Measurements from ENCODE around the gene ATG12. TPM values are rescaled to one million over a fixed set of nuclear protein-coding genes. Genes with fewer than 3 reads are reported as not detected.

ATG12 gene
- polyA plus RNA-seq, 1 donor from 2014 or later: 141 TPM

- no peaks in the 10 kb centered on the region for H3K9me3 ChIP-seq (ENCODE audit: low read length)
- peak overlapping the region; percentile 84 for H3K4me3 ChIP-seq (ENCODE audit: low read length)
- H3K4me2 ChIP-seq (ENCODE audit: low read length): peak overlapping the region; percentile 91
- no peaks in the 10 kb centered on the region for H3K9me2 ChIP-seq (ENCODE audit: insufficient read depth, low read length)
- H3K36me3 ChIP-seq (ENCODE audit: insufficient read depth, low read length): peaks cover 9% of the 10 kb centered on the region
- H3K9ac ChIP-seq (ENCODE audit: low read length): peak overlapping the region; percentile 89
- H4K20me1 ChIP-seq (ENCODE audit: insufficient read depth): no peaks in the 10 kb centered on the region
- H3K27ac ChIP-seq (ENCODE audit: low read length): peak overlapping the region; percentile 96
- peak overlapping the region; percentile 78 for H2AFZ ChIP-seq (ENCODE audit: low read depth, low read length)
- no peaks in the 10 kb centered on the region for H3K27me3 ChIP-seq (ENCODE audit: insufficient read depth, low read depth, low read length)
- no peaks in the 10 kb centered on the region for H3F3A ChIP-seq (ENCODE audit: insufficient read depth, low read length, poor library complexity, severe bottlenecking)
- TF ChIP-seq TAF1 (IDR thresholded peaks at IDR 0.05; ENCODE audit: low read depth) (no peak), RAD21 (conservative IDR thresholded peaks at IDR 0.05) (no peak), POLR2AphosphoS5 (IDR thresholded peaks at IDR 0.05) (no peak), CTCF (IDR thresholded peaks at IDR 0.05; ENCODE audit: poor library complexity, severe bottlenecking) (no peak), EZH2 (IDR thresholded peaks at IDR 0.05; ENCODE audit: borderline replicate concordance, insufficient read depth, low read length, poor library complexity, severe bottlenecking) (no peak), MXI1 (conservative IDR thresholded peaks at IDR 0.05; ENCODE audit: poor library complexity, severe bottlenecking) (no peak), REST (IDR thresholded peaks at IDR 0.05; ENCODE audit: borderline replicate concordance) (no peak), EP300 (conservative IDR thresholded peaks at IDR 0.05; ENCODE audit: poor library complexity, severe bottlenecking) (no peak), SMC3 (conservative IDR thresholded peaks at IDR 0.05; ENCODE audit: poor library complexity) (no peak)
- H3K79me2 ChIP-seq (replicated peaks; ENCODE audit: insufficient read depth, low read length): peaks cover 24% of the 10 kb centered on the region
These were observed 25.6 kb downstream of the ATG12 start for GRCh38 chr5:115815693-115816225.

GRCh38 chr5:115815006-115815692 is 26.2 kb downstream of the ATG12 start:
- Histone ChIP-seq H3K9me3 (ENCODE audit: low read length) (no peaks in the 10 kb centered on the region), H3K27ac (ENCODE audit: low read length) (peak overlapping the region; percentile 96), H3K9me2 (ENCODE audit: insufficient read depth, low read length) (no peaks in the 10 kb centered on the region), H3K27me3 (ENCODE audit: insufficient read depth, low read depth, low read length) (no peaks in the 10 kb centered on the region), H4K20me1 (ENCODE audit: insufficient read depth) (no peaks in the 10 kb centered on the region), H3K4me3 (ENCODE audit: low read length) (peak overlapping the region; percentile 84), H3K36me3 (ENCODE audit: insufficient read depth, low read length) (peaks cover 9% of the 10 kb centered on the region), H3K79me2 (replicated peaks; ENCODE audit: insufficient read depth, low read length) (peaks cover 24% of the 10 kb centered on the region), H2AFZ (ENCODE audit: low read depth, low read length) (no peak overlapping the region), H3F3A (ENCODE audit: insufficient read depth, low read length, poor library complexity, severe bottlenecking) (no peaks in the 10 kb centered on the region), H3K4me2 (ENCODE audit: low read length) (peak overlapping the region; percentile 91), H3K9ac (ENCODE audit: low read length) (peak overlapping the region; percentile 89)
- TF ChIP-seq CTCF (IDR thresholded peaks at IDR 0.05; ENCODE audit: poor library complexity, severe bottlenecking) (peak; percentile 35), POLR2AphosphoS5 (IDR thresholded peaks at IDR 0.05) (no peak)

Measured in neural cell (in vitro differentiated cells).